ENCODE measurements around the gene RTN4R. TPM values are rescaled to one million over a fixed set of nuclear protein-coding genes. Genes with fewer than 3 reads are reported as not detected.
A peak's percentile ranks its signal among the peaks of the same experiment; 100 is the strongest.
"Not testable (repeated sequence)": the region's sequence is repeated elsewhere in the genome, so short reads cannot be mapped to it uniquely, and the experiment has no call there.

The RTN4R gene
- total and polyA plus RNA-seq, 9 donors = 0.48 to 8.2 (median 1.8) TPM; not detected in 1

- H3K9me3 ChIP-seq; H3K27me3 ChIP-seq; H3K27ac ChIP-seq; H3K4me3 ChIP-seq; intact Hi-C loops (cut with DNase I); H3K36me3 ChIP-seq; H3K4me1 ChIP-seq (ENCODE audit: insufficient read depth): not testable (repeated sequence)
- DNase-seq = peak in 1 of 5 donors; percentile 7
- 79 to 89% (median 84%) methylated on average over 21 to 22 of the region's 22 CpGs for WGBS, 3 donors
Observed at GRCh38 chr22:20308806-20309650, 40.9 kb upstream of the RTN4R start.

GRCh38 chr22:20307448-20308447, 39.6 kb upstream of the RTN4R start:
- 78 to 87% (median 84%) methylated on average over 3 to 14 of the region's 14 CpGs for WGBS, 3 donors
- H3K4me3 ChIP-seq; intact Hi-C loops (cut with DNase I); H3K27me3 ChIP-seq; H3K4me1 ChIP-seq (ENCODE audit: insufficient read depth); H3K9me3 ChIP-seq; H3K36me3 ChIP-seq; H3K27ac ChIP-seq: not testable (repeated sequence)
- peak in 1 of 5 donors; percentile 25 for DNase-seq

- H3K36me3 ChIP-seq; H3K9me3 ChIP-seq; H3K4me3 ChIP-seq; intact Hi-C loops (cut with DNase I); H3K4me1 ChIP-seq (ENCODE audit: insufficient read depth); H3K27ac ChIP-seq; H3K27me3 ChIP-seq: not testable (repeated sequence)
- 79 to 90% (median 82%) methylated on average over 14 to 21 of the region's 21 CpGs for WGBS, 3 donors
- DNase-seq = peak in 1 of 5 donors; percentile 10
Observed at GRCh38 chr22:20306646-20307447, 38.7 kb upstream of the RTN4R start.

- intact Hi-C loops (cut with DNase I) = no loop called here
- 52 to 62% (median 61%) methylated on average over 15 to 21 of the region's 21 CpGs for WGBS, 3 donors
- no peak for TF ChIP-seq EP300 (IDR thresholded peaks at IDR 0.05)
- TF ChIP-seq POLR2A (IDR thresholded peaks at IDR 0.05) = no peak
- no peak for TF ChIP-seq CTCF (IDR thresholded peaks at IDR 0.05)
- Histone ChIP-seq H3K9me3 (no peaks in the 10 kb centered on the region), H3K4me1 (ENCODE audit: insufficient read depth) (no peaks in the 10 kb centered on the region), H3K27me3 (no peaks in the 10 kb centered on the region), H3K27ac (no peak overlapping the region), H3K36me3 (no peaks in the 10 kb centered on the region), H3K4me3 (no peak overlapping the region)
- no peak for DNase-seq
Observed at GRCh38 chr22:20305894-20306645, 38.0 kb upstream of the RTN4R start.

GRCh38 chr22:20305230-20305893, 37.2 kb upstream of the RTN4R start:
- H3K4me1 ChIP-seq (ENCODE audit: insufficient read depth); H3K9me3 ChIP-seq; H3K27ac ChIP-seq; H3K36me3 ChIP-seq; H3K27me3 ChIP-seq; DNase-seq; intact Hi-C loops (cut with DNase I); H3K4me3 ChIP-seq: not testable (repeated sequence)
- WGBS, 3 donors = 51 to 62% (median 60%) methylated on average over 9 to 12 of the region's 12 CpGs

All from ovary (tissue), 9 donors.